HG03439 (cell line): ENCODE measurements around the gene FOXD4L1.
A peak's percentile ranks its signal among the peaks of the same experiment; 100 is the strongest.
"Not testable (repeated sequence)": the region's sequence is repeated elsewhere in the genome, so short reads cannot be mapped to it uniquely, and the experiment has no call there.

ENCODE experiments used
- ATAC-seq: cut with Tn5 transposase; IDR thresholded peaks from one replicate; pipeline ENCODE4 v1.9.1; 2021; ENCODE audit warnings: mild to moderate bottlenecking, moderate library complexity; ENCODE audit not compliant: unreplicated experiment

The FOXD4L1 gene

GRCh38 chr2:113521492-113521891 lies 23.0 kb downstream of the FOXD4L1 start:
- not testable (repeated sequence) for ATAC-seq

- ATAC-seq: not testable (repeated sequence)
Observed at GRCh38 chr2:113524986-113525385, 26.5 kb downstream of the FOXD4L1 start.

- ATAC-seq: peak; percentile 84
Observed at GRCh38 chr2:113527350-113528045, 29.0 kb downstream of the FOXD4L1 start.

- ATAC-seq: not testable (repeated sequence)
Observed at GRCh38 chr2:113528126-113528525, 29.7 kb downstream of the FOXD4L1 start.

- ATAC-seq: not testable (repeated sequence)
Observed at GRCh38 chr2:113528904-113529303, 30.4 kb downstream of the FOXD4L1 start.

GRCh38 chr2:113532991-113533390 lies 34.5 kb downstream of the FOXD4L1 start:
- not testable (repeated sequence) for ATAC-seq

- not testable (repeated sequence) for ATAC-seq
Observed at GRCh38 chr2:113536573-113536972, 38.1 kb downstream of the FOXD4L1 start.

- ATAC-seq: not testable (repeated sequence)
Observed at GRCh38 chr2:113540834-113541203, 42.4 kb downstream of the FOXD4L1 start.

GRCh38 chr2:113541204-113541975 lies 42.9 kb downstream of the FOXD4L1 start:
- not testable (repeated sequence) for ATAC-seq

- not testable (repeated sequence) for ATAC-seq
Observed at GRCh38 chr2:113541976-113542485, 43.6 kb downstream of the FOXD4L1 start.

GRCh38 chr2:113542529-113542928 lies 44.1 kb downstream of the FOXD4L1 start:
- ATAC-seq: not testable (repeated sequence)
